ENCODE measurements around the gene GPR179. TPM values are rescaled to one million over a fixed set of nuclear protein-coding genes. Genes with fewer than 3 reads are reported as not detected.

The GPR179 gene
- total RNA-seq, 2 experiments from 2014 or later, result 0.07 TPM; not detected in 1

- peaks cover 7% of the 10 kb centered on the region for H3K36me3 Mint-ChIP-seq (ENCODE audit: low read depth)
- CTCF ChIA-PET, result interaction anchor here (2.5 to 8.0 kb wide), 2 partner anchors 14 to 51 kb away, joined by 8 to 66 read pairs; partner anchors contain the start of gene SOCS7
- no peaks in the 10 kb centered on the region for H3K9me3 Mint-ChIP-seq
- no peak overlapping the region for H3K27ac Mint-ChIP-seq
- ATAC-seq (no peak), DNase-seq (no peak)
- intact Hi-C loops (cut with micrococcal nuclease), result no loop called here
- H3K4me1 Mint-ChIP-seq (ENCODE audit: low read depth), result peaks cover 1% of the 10 kb centered on the region
- POLR2A ChIA-PET, result interaction anchor here (1.3 to 1.7 kb wide), 2 partner anchors 8 to 9 kb away, joined by 3 read pairs; no protein-coding TSS in a partner anchor
- H3K27me3 Mint-ChIP-seq, result no peaks in the 10 kb centered on the region
- TF ChIP-seq CTCF (IDR thresholded peaks at IDR 0.05), result no peak
- no peak overlapping the region for H3K4me3 Mint-ChIP-seq
Observed at GRCh38 chr17:38363016-38363415, 19.3 kb upstream of the GPR179 start.

DNA sequence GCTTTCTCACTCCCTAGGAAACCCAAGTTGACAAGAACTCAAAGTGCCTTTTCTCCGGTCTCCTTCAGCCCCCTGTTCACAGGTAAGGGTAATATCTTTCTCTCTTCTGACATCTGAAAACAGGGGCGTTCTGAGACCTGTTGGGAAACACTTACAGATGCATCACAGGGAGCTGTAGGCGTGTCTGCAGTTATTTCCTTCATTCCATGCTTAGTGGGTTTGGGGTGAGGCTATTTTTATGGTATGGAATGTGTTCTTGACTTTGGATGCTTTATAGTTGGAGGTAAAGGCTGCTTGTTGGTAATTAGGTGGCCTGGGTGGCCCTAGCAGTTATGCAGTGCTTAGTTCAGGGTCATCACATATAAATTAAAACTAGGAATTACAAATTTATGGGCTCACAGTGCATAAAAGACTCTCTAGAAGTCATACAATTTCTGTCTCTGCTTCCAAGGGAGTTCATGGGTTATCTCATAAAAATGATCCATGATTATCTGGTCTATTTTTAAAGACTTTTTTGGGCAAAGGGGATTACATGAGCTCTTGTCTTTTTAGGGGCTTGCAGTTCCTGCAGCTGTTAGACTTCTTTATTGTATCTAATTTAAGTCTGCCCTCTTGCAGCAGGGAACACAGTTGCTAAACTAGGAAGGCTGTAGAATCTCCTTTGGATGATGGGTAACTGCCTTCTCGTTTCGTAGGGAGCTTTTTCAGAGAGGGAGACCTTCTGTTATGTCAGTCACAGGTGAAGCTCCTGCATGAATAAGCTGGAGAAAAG, 18.1 kb upstream of the GPR179 start:
- H3K36me3 Mint-ChIP-seq (ENCODE audit: low read depth), result peaks cover 2% of the 10 kb centered on the region
- CTCF ChIA-PET, result interaction anchor here (1.2 to 8.0 kb wide), 3 partner anchors 12 to 52 kb away, joined by 5 to 66 read pairs (median 8); partner anchors contain the start of gene SOCS7
- H3K4me1 Mint-ChIP-seq (ENCODE audit: low read depth), result peaks cover 11% of the 10 kb centered on the region
- no peaks in the 10 kb centered on the region for H3K9me3 Mint-ChIP-seq
- H3K4me3 Mint-ChIP-seq, result no peak overlapping the region
- DNase-seq (no peak), ATAC-seq (no peak)
- no peak overlapping the region for H3K27ac Mint-ChIP-seq
- no peak for TF ChIP-seq CTCF (IDR thresholded peaks at IDR 0.05)
- POLR2A ChIA-PET, result no interaction called here
- no peaks in the 10 kb centered on the region for H3K27me3 Mint-ChIP-seq
- intact Hi-C loops (cut with micrococcal nuclease), result no loop called here

DNA sequence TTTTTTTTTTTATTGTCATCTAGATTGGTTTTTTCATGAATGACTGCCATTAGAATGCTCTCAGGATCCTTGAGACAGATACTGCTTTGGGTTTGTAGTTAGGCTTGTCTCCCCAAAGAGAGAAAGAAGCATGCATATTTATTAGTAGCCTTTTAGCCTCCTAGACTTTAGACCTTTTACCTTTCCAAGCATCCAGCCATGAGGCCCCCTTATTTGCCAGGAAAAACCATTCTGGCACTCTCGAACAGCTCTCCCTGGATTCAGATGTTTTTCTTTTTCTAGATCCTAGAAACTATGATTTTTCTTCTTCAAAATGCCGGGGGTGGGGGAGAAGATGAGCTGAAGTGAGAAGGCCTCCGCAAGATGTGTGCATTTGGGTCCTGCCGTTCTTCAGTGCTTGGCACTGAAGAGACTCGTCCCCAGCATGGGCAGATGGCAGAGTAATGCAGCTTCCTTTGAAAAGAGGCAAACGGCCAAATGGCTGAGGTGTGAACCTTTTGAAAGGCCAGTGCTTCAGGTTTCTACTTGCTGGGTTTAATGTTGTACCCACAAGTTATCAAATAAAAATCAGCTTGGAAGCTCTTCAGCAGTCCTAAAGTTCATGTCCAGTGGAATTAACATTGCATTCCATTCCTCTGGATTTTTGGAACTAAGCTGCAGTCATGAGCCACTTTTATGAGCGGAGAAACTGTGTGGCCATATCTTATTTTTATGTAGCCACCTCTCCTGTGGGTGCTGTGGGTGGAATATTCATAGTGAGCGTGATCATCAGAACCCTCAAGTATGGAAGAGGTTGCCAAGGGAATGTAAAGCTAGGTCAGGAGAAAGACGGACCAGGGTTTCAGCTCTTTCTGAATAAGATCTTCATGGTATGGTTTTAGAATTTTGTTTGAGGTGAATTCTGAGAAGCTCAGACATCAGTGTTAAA, 15.1 kb upstream of the GPR179 start:
- H3K4me1 Mint-ChIP-seq (ENCODE audit: low read depth), result peaks cover 34% of the 10 kb centered on the region
- no peaks in the 10 kb centered on the region for H3K9me3 Mint-ChIP-seq
- POLR2A ChIA-PET, result interaction anchor here (0.8 kb wide), 1 partner anchor 10 kb away, joined by 3 read pairs; no protein-coding TSS in a partner anchor
- H3K27me3 Mint-ChIP-seq, result no peaks in the 10 kb centered on the region
- TF ChIP-seq CTCF (IDR thresholded peaks at IDR 0.05), result no peak
- ATAC-seq, result no peak
- no peak overlapping the region for H3K27ac Mint-ChIP-seq
- CTCF ChIA-PET, result interaction anchor here (0.9 to 8.0 kb wide), 5 partner anchors 9 to 200 kb away, joined by 3 to 66 read pairs (median 11); partner anchors contain the start of gene SOCS7
- no peak for DNase-seq
- H3K4me3 Mint-ChIP-seq, result no peak overlapping the region
- H3K36me3 Mint-ChIP-seq (ENCODE audit: low read depth), result no peaks in the 10 kb centered on the region
- intact Hi-C loops (cut with micrococcal nuclease), result no loop called here

DNA sequence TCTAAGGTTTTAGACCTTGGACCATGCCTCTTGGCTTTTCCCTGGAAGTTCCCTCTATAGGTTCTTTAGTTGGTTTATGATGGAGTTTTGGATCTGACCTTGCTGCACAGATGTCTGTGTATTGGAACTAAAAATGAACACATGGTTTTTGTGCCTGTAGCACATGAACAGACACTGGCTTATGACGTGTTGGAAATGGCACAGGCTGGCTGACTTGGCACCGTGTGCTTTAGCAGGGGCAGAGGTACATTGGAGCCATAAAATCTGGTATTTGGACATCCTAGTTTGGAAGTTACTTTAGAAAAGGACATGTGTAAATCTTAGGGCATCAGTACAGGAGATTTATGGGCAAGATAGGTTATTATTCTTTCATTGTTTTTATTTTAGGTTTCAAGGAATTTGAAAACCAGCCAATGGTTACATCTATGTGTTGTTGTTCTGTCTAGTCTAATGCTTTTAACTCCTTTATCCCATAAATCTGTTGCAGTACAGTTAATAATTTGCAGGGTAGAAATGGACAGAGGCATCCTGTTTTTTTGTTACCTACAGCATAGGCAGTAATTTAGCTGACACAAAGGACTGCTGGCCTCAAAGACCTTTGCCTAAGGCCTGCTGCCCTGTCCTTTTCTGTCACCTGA, 13.8 kb upstream of the GPR179 start:
- no peak for DNase-seq
- Mint-ChIP-seq H3K27ac (no peak overlapping the region), H3K27me3 (no peaks in the 10 kb centered on the region), H3K4me1 (ENCODE audit: low read depth) (peaks cover 41% of the 10 kb centered on the region), H3K4me3 (no peak overlapping the region), H3K9me3 (no peaks in the 10 kb centered on the region), H3K36me3 (ENCODE audit: low read depth) (no peaks in the 10 kb centered on the region)
- no peak for ATAC-seq
- no peak for TF ChIP-seq CTCF (IDR thresholded peaks at IDR 0.05)
- CTCF ChIA-PET, result interaction anchor here (1.4 kb wide), 1 partner anchor 306 kb away, joined by 3 read pairs; no protein-coding TSS in a partner anchor
- POLR2A ChIA-PET, result no interaction called here
- intact Hi-C loops (cut with micrococcal nuclease), result no loop called here

Data from activated CD8-positive, alpha-beta T cell treated with anti-CD3 and anti-CD28 coated beads for 36 hours (primary cell).